GM12864 (cell line): ENCODE measurements around the gene UBAP2.
"Not testable (repeated sequence)": the region's sequence is repeated elsewhere in the genome, so short reads cannot be mapped to it uniquely, and the experiment has no call there.

Experiments used
- DNase-seq: peaks from one replicate; pipeline ENCODE4 v3.0.0-alpha.2; 2011; ENCODE audit warnings: low read depth
- H3K4me3 ChIP-seq: 2 replicates; pipeline ENCODE4 v1.5.1; 2011; ENCODE audit warnings: mild to moderate bottlenecking, low read depth, low read length, control low read depth
- CTCF ChIP-seq: IDR thresholded peaks from 2 replicates; pipeline ENCODE4 v1.5.1; 2011; ENCODE audit warnings: low read depth, mild to moderate bottlenecking, moderate library complexity, low read length, control low read depth, inconsistent platforms; ENCODE audit errors: missing control alignments

The UBAP2 gene

GRCh38 chr9:34034698-34035065, 14.0 kb downstream of the UBAP2 start:
- TF ChIP-seq CTCF, result no peak
- H3K4me3 ChIP-seq, result no peak overlapping the region
- DNase-seq, result no peak

DNA sequence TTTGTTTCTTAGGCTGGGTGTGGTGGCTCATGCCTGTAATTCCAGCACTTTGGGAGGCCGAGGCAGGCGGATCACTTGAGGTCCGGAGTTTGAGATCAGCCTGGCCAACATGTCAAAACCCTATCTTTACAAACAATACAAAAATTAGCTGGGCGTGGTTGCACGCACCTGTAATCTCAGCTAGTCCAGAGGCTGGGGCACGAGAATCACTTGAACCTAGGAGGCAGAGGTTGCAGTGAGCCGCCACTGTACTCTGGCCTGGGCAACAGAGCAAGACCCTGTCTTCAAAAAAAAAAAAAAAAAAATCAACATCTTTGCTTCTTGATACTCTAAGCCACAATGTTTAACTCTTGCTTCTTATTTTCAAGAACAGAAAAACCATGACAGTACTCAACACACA, 16.1 kb downstream of the UBAP2 start:
- no peak for TF ChIP-seq CTCF
- no peak overlapping the region for H3K4me3 ChIP-seq
- no peak for DNase-seq

GRCh38 chr9:34027845-34028574, 20.7 kb downstream of the UBAP2 start:
- no peak overlapping the region for H3K4me3 ChIP-seq
- no peak for TF ChIP-seq CTCF
- DNase-seq, result no peak

DNA sequence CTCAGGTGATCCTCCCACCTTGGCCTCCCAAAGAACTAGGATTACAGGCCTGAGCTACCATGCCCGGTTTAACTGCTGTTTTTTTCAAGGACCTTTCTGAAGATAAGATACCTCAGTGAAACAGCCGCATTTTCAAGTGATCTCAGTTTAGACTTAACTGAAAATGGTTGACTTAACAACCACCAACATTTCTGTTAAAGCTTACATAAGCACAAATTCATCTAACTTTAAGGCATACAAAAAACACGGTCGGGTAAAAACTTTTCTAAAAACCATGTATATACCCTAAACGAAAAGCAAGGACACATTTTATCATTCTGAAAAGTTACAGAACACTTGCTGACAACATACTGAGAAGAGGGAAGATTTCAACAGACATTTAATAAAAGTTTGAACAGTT, 22.9 kb downstream of the UBAP2 start:
- TF ChIP-seq CTCF, result no peak
- DNase-seq, result no peak
- no peak overlapping the region for H3K4me3 ChIP-seq

GRCh38 chr9:34025062-34025461, 23.6 kb downstream of the UBAP2 start:
- DNase-seq, result no peak
- no peak overlapping the region for H3K4me3 ChIP-seq
- TF ChIP-seq CTCF, result no peak

- DNase-seq, result not testable (repeated sequence)
Observed at GRCh38 chr9:34024476-34024875, 24.2 kb downstream of the UBAP2 start.

GRCh38 chr9:34016149-34016548, 32.5 kb downstream of the UBAP2 start:
- H3K4me3 ChIP-seq, result no peak overlapping the region
- DNase-seq, result no peak
- no peak for TF ChIP-seq CTCF

More at GRCh38 chr9:34024476-34024875, 24.2 kb downstream of the UBAP2 start:
- not testable (repeated sequence) for H3K4me3 ChIP-seq
